ENCODE results near the gene PROK2. TPM values are rescaled to one million over a fixed set of nuclear protein-coding genes. Genes with fewer than 3 reads are reported as not detected.

The PROK2 gene
- total RNA-seq, 4 donors from 2014 or later: 0.62 to 0.83 TPM; not detected in 2

- DNase-seq: no peak
- Histone ChIP-seq H3K9me3 (no peaks in the 10 kb centered on the region), H3K36me3 (no peaks in the 10 kb centered on the region), H3K4me3 (no peak overlapping the region), H3K27ac (no peak overlapping the region), H3K27me3 (peaks cover 0 to 32% (median 0%) of the 10 kb centered on the region in 4 donors), H3K4me1 (peaks cover 0 to 10% (median 6%) of the 10 kb centered on the region in 3 donors)
- WGBS, 2 donors: 53 to 78% methylated on average over 5 of the region's 5 CpGs
- no peak for TF ChIP-seq CTCF (IDR thresholded peaks at IDR 0.05)
- TF ChIP-seq POLR2A (IDR thresholded peaks at IDR 0.05): no peak
- intact Hi-C loops (cut with DNase I): no loop called here
Measured at GRCh38 chr3:71759401-71759800, 25.5 kb downstream of the PROK2 start.

DNA sequence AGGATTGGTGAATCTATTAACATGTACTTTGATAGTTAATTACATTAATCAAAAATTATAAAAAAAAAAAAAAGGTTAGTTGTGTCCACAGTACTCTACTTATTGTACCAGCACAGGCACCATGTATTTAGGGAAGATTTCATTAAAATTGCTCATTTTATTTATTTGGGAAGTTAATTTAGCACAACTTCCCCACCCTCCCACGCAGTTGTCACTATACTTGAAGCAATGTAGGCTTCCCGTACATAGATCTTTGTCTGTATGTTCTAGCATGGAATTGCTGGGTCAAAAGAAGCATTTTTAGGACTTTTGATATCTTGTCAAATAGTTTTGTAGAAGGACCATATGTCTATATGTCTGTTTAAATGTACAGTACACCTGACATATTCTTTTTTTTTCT lies 26.9 kb downstream of the PROK2 start:
- H3K27ac ChIP-seq: no peak overlapping the region
- H3K36me3 ChIP-seq: no peaks in the 10 kb centered on the region
- intact Hi-C loops (cut with DNase I): no loop called here
- DNase-seq: no peak
- TF ChIP-seq CTCF (IDR thresholded peaks at IDR 0.05) (no peak), POLR2A (IDR thresholded peaks at IDR 0.05) (no peak)
- WGBS, 2 donors: 91 to 96% methylated on average over 2 of the region's 2 CpGs
- H3K9me3 ChIP-seq: no peaks in the 10 kb centered on the region
- peaks cover 0 to 44% (median 0%) of the 10 kb centered on the region in 4 donors for H3K27me3 ChIP-seq
- H3K4me1 ChIP-seq: peaks cover 0 to 14% (median 10%) of the 10 kb centered on the region in 3 donors
- H3K4me3 ChIP-seq: no peak overlapping the region

DNA sequence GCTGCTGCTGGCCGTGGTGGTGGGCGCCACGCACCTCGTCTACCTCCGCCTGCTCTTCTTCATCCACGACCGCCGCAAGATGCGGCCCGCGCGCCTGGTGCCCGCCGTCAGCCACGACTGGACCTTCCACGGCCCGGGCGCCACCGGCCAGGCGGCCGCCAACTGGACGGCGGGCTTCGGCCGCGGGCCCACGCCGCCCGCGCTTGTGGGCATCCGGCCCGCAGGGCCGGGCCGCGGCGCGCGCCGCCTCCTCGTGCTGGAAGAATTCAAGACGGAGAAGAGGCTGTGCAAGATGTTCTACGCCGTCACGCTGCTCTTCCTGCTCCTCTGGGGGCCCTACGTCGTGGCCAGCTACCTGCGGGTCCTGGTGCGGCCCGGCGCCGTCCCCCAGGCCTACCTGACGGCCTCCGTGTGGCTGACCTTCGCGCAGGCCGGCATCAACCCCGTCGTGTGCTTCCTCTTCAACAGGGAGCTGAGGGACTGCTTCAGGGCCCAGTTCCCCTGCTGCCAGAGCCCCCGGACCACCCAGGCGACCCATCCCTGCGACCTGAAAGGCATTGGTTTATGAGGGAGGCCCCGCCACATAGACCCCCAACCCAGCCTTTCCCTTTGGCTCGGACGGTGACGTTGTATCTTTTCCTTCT lies 30.2 kb downstream of the PROK2 start:
- intact Hi-C loops (cut with DNase I): no loop called here
- peaks cover 0 to 22% (median 12%) of the 10 kb centered on the region in 3 donors for H3K4me1 ChIP-seq
- WGBS, 2 donors: 6 to 53% methylated on average over 13 to 25 of the region's 65 CpGs
- DNase-seq: no peak
- H3K27me3 ChIP-seq: peaks cover 0 to 46% (median 0%) of the 10 kb centered on the region in 4 donors
- no peaks in the 10 kb centered on the region for H3K36me3 ChIP-seq
- peak overlapping the region in 2 of 4 donors; percentile 57 to 62 for H3K27ac ChIP-seq
- no peaks in the 10 kb centered on the region for H3K9me3 ChIP-seq
- no peak for TF ChIP-seq POLR2A (IDR thresholded peaks at IDR 0.05)
- TF ChIP-seq CTCF (IDR thresholded peaks at IDR 0.05): no peak
- H3K4me3 ChIP-seq: peak overlapping the region; percentile 42 to 76 (median 55)

DNA sequence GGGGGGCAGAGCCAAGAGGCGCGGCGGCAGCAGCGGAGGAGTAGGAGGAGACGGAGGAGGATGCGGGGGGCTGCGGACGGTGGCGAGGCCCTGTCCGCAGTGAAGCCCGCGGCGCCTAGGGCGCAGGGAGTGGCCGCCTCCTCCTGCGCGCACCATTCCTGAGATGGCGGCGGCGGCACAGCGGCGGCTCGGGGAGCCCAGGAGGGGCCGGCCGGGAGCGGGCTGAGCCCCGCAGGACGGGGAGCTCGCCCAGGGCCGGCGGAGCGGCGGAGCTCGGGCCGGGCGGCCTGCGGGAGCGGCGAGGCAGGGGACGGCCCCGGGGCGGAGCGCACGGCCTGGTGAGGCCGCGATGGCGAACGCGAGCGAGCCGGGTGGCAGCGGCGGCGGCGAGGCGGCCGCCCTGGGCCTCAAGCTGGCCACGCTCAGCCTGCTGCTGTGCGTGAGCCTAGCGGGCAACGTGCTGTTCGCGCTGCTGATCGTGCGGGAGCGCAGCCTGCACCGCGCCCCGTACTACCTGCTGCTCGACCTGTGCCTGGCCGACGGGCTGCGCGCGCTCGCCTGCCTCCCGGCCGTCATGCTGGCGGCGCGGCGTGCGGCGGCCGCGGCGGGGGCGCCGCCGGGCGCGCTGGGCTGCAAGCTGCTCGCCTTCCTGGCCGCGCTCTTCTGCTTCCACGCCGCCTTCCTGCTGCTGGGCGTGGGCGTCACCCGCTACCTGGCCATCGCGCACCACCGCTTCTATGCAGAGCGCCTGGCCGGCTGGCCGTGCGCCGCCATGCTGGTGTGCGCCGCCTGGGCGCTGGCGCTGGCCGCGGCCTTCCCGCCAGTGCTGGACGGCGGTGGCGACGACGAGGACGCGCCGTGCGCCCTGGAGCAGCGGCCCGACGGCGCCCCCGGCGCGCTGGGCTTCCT lies 31.0 kb downstream of the PROK2 start, which contains the start of gene GPR27:
GPR27 (plus strand) TSS at position 155 of the 909 bp plus-strand sequence; CDS start at position 350, 195 bp downstream.
- H3K27me3 ChIP-seq: peaks cover 0 to 46% (median 0%) of the 10 kb centered on the region in 4 donors
- peak within 1 kb of the TSS in 3 of 4 donors; percentile 12 to 62 (median 57) for H3K27ac ChIP-seq
- H3K9me3 ChIP-seq: no peaks in the 10 kb centered on the region
- H3K36me3 ChIP-seq: no peaks in the 10 kb centered on the region
- TF ChIP-seq CTCF (IDR thresholded peaks at IDR 0.05): no peak
- no peak for TF ChIP-seq POLR2A (IDR thresholded peaks at IDR 0.05)
- peak within 1 kb of the TSS; percentile 42 to 76 (median 55) for H3K4me3 ChIP-seq
- no peak for DNase-seq
- intact Hi-C loops (cut with DNase I): no loop called here
- peaks cover 0 to 22% (median 12%) of the 10 kb centered on the region in 3 donors for H3K4me1 ChIP-seq
- 0 to 1% methylated on average over 4 to 21 of the region's 131 CpGs for WGBS, 2 donors
